HL-60 (cell line): ENCODE data around the gene NAALADL2.

Source experiments
- CTCF ChIP-seq: IDR thresholded peaks from one replicate; pipeline ENCODE4 v1.5.1; 2011; ENCODE audit warnings: low read length, control low read depth, inconsistent platforms; ENCODE audit not compliant: insufficient read depth
- REST ChIP-seq: IDR thresholded peaks from 2 replicates; pipeline ENCODE4 v1.6.1; 2012; ENCODE audit warnings: low read depth; ENCODE audit not compliant: insufficient replicate concordance

GRCh38 chr3:175248832-175249231, 389.7 kb downstream of the NAALADL2 start:
- TF ChIP-seq CTCF (no peak), REST (no peak)
